Osteoblast (primary cell): ENCODE measurements around the gene IDUA. TPM values are rescaled to one million over a fixed set of nuclear protein-coding genes. Genes with fewer than 3 reads are reported as not detected.

ENCODE experiments used
- DNase-seq: peaks from one replicate; pipeline ENCODE4 v3.0.0; 2011; ENCODE audit warnings: low spot score, mixed read lengths; ENCODE audit not compliant: insufficient read length; ENCODE audit errors: missing footprints
- H2AFZ ChIP-seq: 2 replicates; pipeline ENCODE4 v1.6.0; 2011; ENCODE audit warnings: mild to moderate bottlenecking, low read length
- H3K27ac ChIP-seq: 2 replicates; pipeline ENCODE4 v1.5.1; 2011; ENCODE audit warnings: mild to moderate bottlenecking, low read depth, low read length, moderate library complexity
- H3K27me3 ChIP-seq: 2 replicates; pipeline ENCODE4 v1.6.0; 2012; ENCODE audit warnings: mild to moderate bottlenecking, control low read depth, inconsistent platforms, low read length, moderate library complexity; ENCODE audit not compliant: insufficient read depth
- H3K36me3 ChIP-seq: 2 replicates; pipeline ENCODE4 v1.5.1; 2011; ENCODE audit warnings: mild to moderate bottlenecking, low read length, control low read depth, moderate library complexity; ENCODE audit not compliant: insufficient read depth
- H3K4me1 ChIP-seq: 2 replicates; pipeline ENCODE4 v1.5.1; 2011; ENCODE audit warnings: mild to moderate bottlenecking, low read length, control low read depth, moderate library complexity; ENCODE audit not compliant: insufficient read depth
- H3K4me2 ChIP-seq: 2 replicates; pipeline ENCODE4 v1.6.0; 2011; ENCODE audit warnings: mild to moderate bottlenecking, low read length; ENCODE audit not compliant: insufficient read depth
- H3K4me3 ChIP-seq: fragments of 200-600 bp; sonication (generic); 3 replicates; pipeline ENCODE4 v1.5.1; 2012; ENCODE audit warnings: mild to moderate bottlenecking, low read length, inconsistent platforms; ENCODE audit not compliant: insufficient read depth
- H3K79me2 ChIP-seq: 2 replicates; pipeline ENCODE4 v1.6.0; 2012; ENCODE audit warnings: mild to moderate bottlenecking, low read length, control low read depth, inconsistent platforms; ENCODE audit not compliant: insufficient read depth
- H3K9me3 ChIP-seq: 2 replicates; pipeline ENCODE4 v1.5.1; 2011; ENCODE audit warnings: low read depth, low read length, control low read depth
- H4K20me1 ChIP-seq: 2 replicates; pipeline ENCODE4 v1.6.0; 2012; ENCODE audit warnings: mild to moderate bottlenecking, low read length, control low read depth; ENCODE audit not compliant: insufficient read depth
- CTCF ChIP-seq: IDR thresholded peaks from 2 replicates; pipeline ENCODE4 v1.5.1; 2011; ENCODE audit warnings: mild to moderate bottlenecking, low read depth, low read length, moderate library complexity; ENCODE audit errors: extremely low read depth
- total RNA-seq: library from RNA; depleted of rRNA; stranded (reverse); fragments of >200 nt; gene quantifications from 2 replicates; pipeline ENCODE4 v1.2.3, GENCODE V29; 2012

The IDUA gene
- total RNA-seq, 1 donor, result 26.4 TPM

- H3K4me2 ChIP-seq, result peak overlapping the region; percentile 81
Measured at GRCh38 chr4:1010395-1011021, 23.7 kb downstream of the IDUA start.

DNA sequence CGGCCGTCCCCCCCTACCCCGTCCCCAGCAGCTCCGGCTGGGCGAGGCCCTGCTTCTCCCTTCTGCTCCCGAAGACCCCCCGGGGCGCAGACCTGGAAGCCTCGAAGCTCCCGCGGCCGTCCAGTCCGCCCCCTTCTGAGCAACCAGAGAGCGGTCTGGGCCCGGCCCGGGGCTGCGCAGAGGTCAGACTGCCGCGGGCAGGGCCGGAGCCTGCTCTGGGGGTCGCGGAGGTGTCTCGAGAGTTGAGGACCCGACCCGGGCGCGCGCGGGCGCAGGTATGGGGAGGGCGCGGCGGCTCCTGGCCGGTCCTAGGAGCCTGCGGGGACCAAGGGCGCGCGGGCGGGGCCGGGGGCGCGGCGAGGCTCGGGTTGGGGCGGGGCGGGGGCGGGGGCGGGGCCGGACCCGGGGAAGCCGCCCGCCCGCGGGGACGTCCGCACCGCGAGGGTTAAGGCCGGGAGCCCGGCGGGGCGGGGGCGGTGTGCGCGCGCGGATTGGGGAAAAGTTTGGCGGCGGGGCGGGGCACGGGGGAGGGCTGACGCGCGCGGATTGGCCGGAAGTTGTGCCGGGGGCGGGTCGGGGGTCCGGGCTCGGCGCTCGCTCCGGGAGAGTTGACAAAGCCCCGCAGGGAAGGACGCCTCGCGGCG is 24.3 kb downstream of the IDUA start, which contains the start of gene FGFRL1:
FGFRL1 (plus strand) TSS at position 605 of the 644 bp plus-strand sequence. CDS start 860 bp downstream, outside the sequence.
- peaks cover 18% of the 10 kb centered on the region for H3K4me1 ChIP-seq
- H4K20me1 ChIP-seq, result peaks cover 17% of the 10 kb centered on the region
- peaks cover 2% of the 10 kb centered on the region for H3K9me3 ChIP-seq
- H3K27ac ChIP-seq, result peak within 1 kb of the TSS; percentile 33
- peak; percentile 100 for DNase-seq
- H3K36me3 ChIP-seq, result peaks cover 3% of the 10 kb centered on the region
- peak within 1 kb of the TSS; percentile 81 for H3K4me2 ChIP-seq
- H3K4me3 ChIP-seq, result peak within 1 kb of the TSS; percentile 74
- H3K27me3 ChIP-seq, result peaks cover 26% of the 10 kb centered on the region
- H3K79me2 ChIP-seq, result no peaks in the 10 kb centered on the region
- no peak for TF ChIP-seq CTCF
- H2AFZ ChIP-seq, result peak within 1 kb of the TSS; percentile 77

More at GRCh38 chr4:1010395-1011021, 23.7 kb downstream of the IDUA start:
- Histone ChIP-seq H3K4me1 (peaks cover 18% of the 10 kb centered on the region), H3K4me3 (peak overlapping the region; percentile 69), H3K79me2 (no peaks in the 10 kb centered on the region), H4K20me1 (peaks cover 12% of the 10 kb centered on the region), H3K36me3 (peaks cover 3% of the 10 kb centered on the region), H3K9me3 (peaks cover 2% of the 10 kb centered on the region), H2AFZ (peak overlapping the region; percentile 77), H3K27me3 (peaks cover 28% of the 10 kb centered on the region), H3K27ac (peak overlapping the region; percentile 33)
- DNase-seq, result peak; percentile 99
- TF ChIP-seq CTCF, result no peak

- Histone ChIP-seq H4K20me1 (peaks cover 21% of the 10 kb centered on the region), H3K36me3 (peaks cover 3% of the 10 kb centered on the region), H2AFZ (no peak overlapping the region), H3K27me3 (peaks cover 26% of the 10 kb centered on the region), H3K4me2 (no peak overlapping the region), H3K9me3 (peaks cover 2% of the 10 kb centered on the region), H3K27ac (no peak overlapping the region), H3K4me1 (peaks cover 18% of the 10 kb centered on the region), H3K79me2 (no peaks in the 10 kb centered on the region), H3K4me3 (no peak overlapping the region)
- no peak for TF ChIP-seq CTCF
- DNase-seq, result no peak
Measured at GRCh38 chr4:1011666-1012033, 24.8 kb downstream of the IDUA start.

- Histone ChIP-seq H4K20me1 (peaks cover 21% of the 10 kb centered on the region), H3K4me2 (peak overlapping the region; percentile 70), H3K79me2 (no peaks in the 10 kb centered on the region), H3K4me3 (peak overlapping the region; percentile 74), H3K27me3 (peaks cover 21% of the 10 kb centered on the region), H3K36me3 (peaks cover 3% of the 10 kb centered on the region), H2AFZ (no peak overlapping the region), H3K4me1 (peaks cover 18% of the 10 kb centered on the region), H3K27ac (no peak overlapping the region), H3K9me3 (no peaks in the 10 kb centered on the region)
- no peak for TF ChIP-seq CTCF
- DNase-seq, result peak; percentile 96
Measured at GRCh38 chr4:1012034-1012739, 25.3 kb downstream of the IDUA start.
